H54 (cell line): ENCODE results near the gene NIPAL3.
"Not testable (repeated sequence)": the region's sequence is repeated elsewhere in the genome, so short reads cannot be mapped to it uniquely, and the experiment has no call there.

Experiments used
- DNase-seq: peaks from one replicate; pipeline ENCODE4 v3.0.0; 2011; ENCODE audit warnings: low spot score, mixed read lengths; ENCODE audit not compliant: insufficient read length
- FAIRE-seq: peaks from 3 replicates; lab custom pipeline; 2011; peaks lifted over from hg19 to GRCh38; lab: Jason Lieb, UNC
- POLR2A ChIP-seq: IDR thresholded peaks from 2 replicates; pipeline ENCODE4 v1.6.1; 2011; ENCODE audit warnings: low read depth, mild to moderate bottlenecking, low read length

NIPAL3 gene

GRCh38 chr1:24468685-24469316 lies 53.2 kb downstream of the NIPAL3 start:
- DNase-seq: no peak
- TF ChIP-seq POLR2A: no peak
- no peak for FAIRE-seq

DNA sequence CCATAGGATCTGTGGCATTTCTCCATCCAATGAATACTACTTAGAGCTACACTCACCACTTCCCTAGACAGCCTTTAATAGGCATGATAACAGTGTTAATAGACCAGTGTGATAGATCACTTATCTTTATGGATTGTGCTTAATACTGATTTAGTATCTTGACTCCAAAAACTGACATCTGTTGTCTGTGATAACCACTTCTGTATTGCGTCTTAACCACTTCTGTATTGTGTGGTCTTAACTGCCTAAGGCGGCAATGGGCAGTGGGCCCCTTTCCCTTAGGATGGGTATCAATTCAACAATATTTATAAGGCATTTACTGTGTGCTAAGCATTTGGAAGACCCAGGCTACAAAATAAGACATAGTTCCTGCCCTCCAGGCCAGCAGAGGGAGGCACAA lies 55.0 kb downstream of the NIPAL3 start:
- DNase-seq (no peak), FAIRE-seq (no peak)
- TF ChIP-seq POLR2A: no peak

DNA sequence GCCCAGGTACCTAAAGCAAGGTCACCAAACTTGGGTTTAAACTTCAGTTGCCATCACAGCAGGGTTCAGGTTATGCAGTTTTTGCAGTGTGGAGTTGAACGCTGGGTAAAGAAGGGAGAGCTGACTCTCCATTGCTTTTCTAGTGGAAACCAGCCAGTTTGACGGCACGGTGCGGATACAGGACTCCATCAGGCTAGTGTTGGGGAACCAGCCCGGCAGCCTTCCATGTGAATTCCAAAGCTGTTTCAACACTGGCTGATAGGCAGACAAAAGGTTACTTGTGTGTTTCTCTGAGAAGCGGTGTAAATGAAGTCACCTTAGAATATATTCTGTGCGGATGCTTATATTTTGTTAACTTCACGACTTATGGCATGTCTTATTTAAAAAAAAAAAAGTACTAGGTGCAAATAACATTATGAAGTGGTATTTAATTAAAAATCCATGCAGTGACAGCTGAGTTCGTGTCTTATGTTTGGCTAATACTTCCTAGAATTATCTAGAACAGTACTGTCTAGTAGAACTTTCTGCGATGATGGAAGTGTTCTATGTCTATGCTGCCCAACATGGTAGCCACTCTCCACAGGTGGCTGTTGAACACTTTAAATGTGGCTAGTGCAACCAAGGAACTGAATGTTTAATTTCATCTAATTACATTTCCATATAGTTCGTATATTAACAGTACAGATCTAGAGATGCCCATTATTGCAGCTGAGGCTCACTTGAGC lies 57.1 kb downstream of the NIPAL3 start:
- no peak for FAIRE-seq
- no peak for TF ChIP-seq POLR2A
- DNase-seq: no peak

GRCh38 chr1:24474193-24474592 lies 58.6 kb downstream of the NIPAL3 start:
- no peak for DNase-seq
- FAIRE-seq: no peak
- TF ChIP-seq POLR2A: no peak

- DNase-seq (no peak), FAIRE-seq (no peak)
- TF ChIP-seq POLR2A: no peak
Measured at GRCh38 chr1:24475700-24476099, 60.1 kb downstream of the NIPAL3 start.

- FAIRE-seq: no peak
- no peak for TF ChIP-seq POLR2A
- DNase-seq: no peak
Measured at GRCh38 chr1:24476571-24476970, 61.0 kb downstream of the NIPAL3 start.

DNA sequence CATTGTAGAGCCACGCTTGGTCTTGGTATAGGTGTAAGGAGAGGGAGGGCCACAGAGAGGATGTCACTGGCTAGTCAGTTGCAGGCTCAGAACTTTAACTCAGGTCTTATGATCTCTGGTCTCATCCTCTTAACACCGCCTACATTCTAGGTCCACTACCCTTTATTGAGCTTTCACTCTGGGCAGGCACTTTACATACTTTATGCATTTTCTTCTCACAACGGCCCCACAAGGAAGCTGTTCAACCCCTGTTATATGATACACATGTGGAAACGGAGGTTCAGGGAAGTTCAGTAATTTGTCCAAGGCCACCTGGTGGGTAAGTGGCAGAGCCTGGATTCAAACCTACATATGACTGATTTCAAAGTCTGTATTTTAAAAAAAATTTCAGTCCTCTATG lies 61.7 kb downstream of the NIPAL3 start:
- FAIRE-seq: no peak
- no peak for DNase-seq
- TF ChIP-seq POLR2A: no peak

- no peak for TF ChIP-seq POLR2A
- no peak for DNase-seq
- no peak for FAIRE-seq
Measured at GRCh38 chr1:24481101-24481500, 65.5 kb downstream of the NIPAL3 start.

DNA sequence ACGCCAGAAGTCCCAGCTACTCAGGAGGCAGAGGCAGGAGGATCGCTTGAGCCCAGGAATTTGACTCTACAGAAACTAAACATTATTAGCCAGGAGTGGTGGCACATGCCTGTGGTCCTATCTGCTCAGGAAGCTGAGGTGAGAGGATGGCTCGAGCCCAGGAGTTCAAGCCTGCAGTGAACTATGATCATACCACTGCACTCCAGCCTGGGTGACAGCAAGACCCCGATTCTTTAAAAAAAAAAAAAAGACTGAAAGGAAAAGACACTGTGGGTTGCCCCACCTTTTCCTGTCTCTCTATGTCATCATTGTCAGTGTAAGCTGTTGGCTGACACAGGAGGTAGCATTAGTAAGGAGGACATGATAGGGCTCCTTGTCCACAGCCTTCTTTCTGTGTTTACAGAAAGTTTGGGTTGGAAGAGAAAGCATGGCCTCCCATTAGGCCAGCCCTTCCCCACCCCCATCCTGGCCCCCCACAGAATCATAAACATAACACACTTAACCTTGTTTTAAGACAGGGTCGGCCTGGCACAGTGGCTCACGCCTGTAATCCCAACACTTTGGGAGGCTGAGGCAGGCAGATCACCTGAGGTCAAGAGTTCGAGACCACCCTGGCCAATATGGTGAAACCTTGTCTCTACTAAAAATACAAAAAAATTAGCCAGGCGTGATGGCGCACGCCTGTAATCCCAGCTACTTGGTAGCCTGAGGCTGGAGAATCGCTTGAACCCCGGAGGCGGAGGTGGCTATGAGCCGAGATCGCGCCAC lies 66.4 kb downstream of the NIPAL3 start:
- FAIRE-seq (no peak), DNase-seq (no peak)
- TF ChIP-seq POLR2A: no peak

GRCh38 chr1:24483441-24483840 lies 67.8 kb downstream of the NIPAL3 start:
- DNase-seq (no peak), FAIRE-seq (no peak)
- TF ChIP-seq POLR2A: no peak

DNA sequence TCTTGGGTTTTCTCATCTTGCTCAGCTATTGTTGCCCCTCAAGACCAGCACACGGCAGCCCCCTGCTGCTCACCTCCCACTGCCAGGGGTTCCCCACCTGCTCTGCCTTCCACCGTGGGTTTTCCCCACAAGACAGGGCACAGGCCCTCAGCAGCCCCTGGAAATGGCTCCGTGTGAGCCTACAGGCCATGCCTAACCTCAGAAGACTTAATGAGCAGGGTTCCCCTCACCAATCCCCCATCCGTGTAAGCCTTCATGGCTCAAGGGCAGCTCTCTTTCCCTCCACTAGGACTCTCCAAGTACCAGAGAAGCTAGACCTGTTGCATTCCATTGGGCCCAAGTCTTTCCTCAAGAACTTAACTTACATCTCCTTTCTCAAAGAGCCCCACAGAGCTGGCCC lies 68.6 kb downstream of the NIPAL3 start:
- no peak for TF ChIP-seq POLR2A
- no peak for DNase-seq
- FAIRE-seq: no peak

GRCh38 chr1:24486331-24487065 lies 70.9 kb downstream of the NIPAL3 start:
- DNase-seq (no peak), FAIRE-seq (no peak)
- TF ChIP-seq POLR2A: no peak

DNA sequence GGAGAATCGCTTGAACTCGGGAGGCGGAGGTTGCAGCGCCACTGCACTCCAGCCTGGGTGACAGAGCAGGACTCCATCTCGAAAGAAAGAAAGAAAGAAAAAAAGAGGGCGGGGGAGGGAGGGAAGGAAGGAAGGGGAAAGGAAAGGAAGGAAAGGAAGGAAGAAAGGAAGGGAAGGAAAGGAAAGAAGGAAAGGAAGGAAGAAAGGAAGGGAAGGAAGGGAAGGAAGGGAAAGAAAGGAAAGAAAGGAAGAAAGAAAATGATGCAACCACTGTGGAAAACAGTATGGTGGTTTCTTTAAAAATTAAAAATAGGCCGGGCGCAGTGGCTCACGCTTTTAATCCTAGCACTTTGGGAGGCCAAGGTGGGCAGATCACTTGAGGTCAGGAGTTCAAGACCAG lies 71.9 kb downstream of the NIPAL3 start:
- no peak for FAIRE-seq
- TF ChIP-seq POLR2A: no peak
- DNase-seq: no peak

- not testable (repeated sequence) for DNase-seq, FAIRE-seq
Measured at GRCh38 chr1:24488159-24488558, 72.6 kb downstream of the NIPAL3 start.
